H9 (cell line): Measurements from ENCODE around the gene FADS1. TPM values are rescaled to one million over a fixed set of nuclear protein-coding genes. Genes with fewer than 3 reads are reported as not detected.

Source experiments
- DNase-seq: peaks from one replicate; pipeline ENCODE4 v3.0.0-alpha.2; 2017
- H2AFZ ChIP-seq: one replicate; pipeline ENCODE4 v1.6.1; 2013; ENCODE audit warnings: mild to moderate bottlenecking, low read length, control low read depth, moderate library complexity
- H2AK5ac ChIP-seq: 2 replicates; pipeline ENCODE4 v1.6.1; 2013; ENCODE audit warnings: low read length, control low read depth, mixed read lengths; ENCODE audit not compliant: insufficient read length
- H2BK120ac ChIP-seq: one replicate; pipeline ENCODE4 v1.6.1; 2013; ENCODE audit warnings: low read depth, mild to moderate bottlenecking, low read length, control low read depth, inconsistent platforms; ENCODE audit not compliant: poor library complexity, severe bottlenecking
- H2BK12ac ChIP-seq: 2 replicates; pipeline ENCODE4 v1.6.1; 2013; ENCODE audit warnings: low read length, control low read depth, mixed read lengths, low read depth; ENCODE audit not compliant: insufficient read length
- H2BK15ac ChIP-seq: 2 replicates; pipeline ENCODE4 v1.6.1; 2013; ENCODE audit warnings: low read depth, low read length, control low read depth
- H2BK20ac ChIP-seq: one replicate; pipeline ENCODE4 v1.6.1; 2013; ENCODE audit warnings: low read depth, mild to moderate bottlenecking, low read length, control low read depth, inconsistent platforms; ENCODE audit not compliant: poor library complexity, severe bottlenecking
- H2BK5ac ChIP-seq: 2 replicates; pipeline ENCODE4 v1.6.1; 2013; ENCODE audit warnings: low read length, control low read depth, mixed read lengths; ENCODE audit not compliant: insufficient read length
- H3K14ac ChIP-seq: 2 replicates; pipeline ENCODE4 v1.6.1; 2013; ENCODE audit warnings: low read length, control low read depth; ENCODE audit not compliant: insufficient read depth
- H3K18ac ChIP-seq: 2 replicates; pipeline ENCODE4 v1.6.1; 2013; ENCODE audit warnings: low read depth, mild to moderate bottlenecking, mixed read lengths, low read length, control low read depth; ENCODE audit not compliant: insufficient read length
- H3K23ac ChIP-seq: 2 replicates; pipeline ENCODE4 v1.6.1; 2013; ENCODE audit warnings: low read length, control low read depth, mixed read lengths, low read depth; ENCODE audit not compliant: insufficient read length
- H3K23me2 ChIP-seq: 2 replicates; pipeline ENCODE4 v1.6.1; 2013; ENCODE audit warnings: low read depth, mild to moderate bottlenecking, mixed read lengths, low read length, control low read depth; ENCODE audit not compliant: insufficient read length, poor library complexity, severe bottlenecking
- H3K27ac ChIP-seq: 2 replicates; pipeline ENCODE4 v1.5.1; 2013; ENCODE audit warnings: low read length, control low read depth, mixed read lengths, low read depth; ENCODE audit not compliant: insufficient read length
- H3K27me3 ChIP-seq: 2 replicates; pipeline ENCODE4 v1.6.1; 2013; ENCODE audit warnings: low read length, control low read depth, inconsistent platforms; ENCODE audit not compliant: insufficient read depth
- H3K4ac ChIP-seq: 2 replicates; pipeline ENCODE4 v1.6.1; 2013; ENCODE audit warnings: low read depth, mild to moderate bottlenecking, control low read depth, inconsistent platforms, low read length, moderate library complexity
- H3K4me1 ChIP-seq: 2 replicates; pipeline ENCODE4 v1.6.1; 2013; ENCODE audit warnings: low read length, control low read depth, inconsistent platforms; ENCODE audit not compliant: insufficient read depth
- H3K4me2 ChIP-seq: 2 replicates; pipeline ENCODE4 v1.6.1; 2013; ENCODE audit warnings: low read length, control low read depth, mixed read lengths; ENCODE audit not compliant: insufficient read length, insufficient read depth
- H3K56ac ChIP-seq: 2 replicates; pipeline ENCODE4 v1.6.1; 2013; ENCODE audit warnings: low read depth, mild to moderate bottlenecking, mixed read lengths, low read length, control low read depth; ENCODE audit not compliant: insufficient read length
- H3K79me1 ChIP-seq: 2 replicates; pipeline ENCODE4 v1.6.1; 2013; ENCODE audit warnings: low read depth, mild to moderate bottlenecking, moderate library complexity, low read length, control low read depth, inconsistent platforms; ENCODE audit not compliant: insufficient read depth, poor library complexity, severe bottlenecking
- H3K79me2 ChIP-seq: 2 replicates; pipeline ENCODE4 v1.6.1; 2013; ENCODE audit warnings: low read length, control low read depth, inconsistent platforms; ENCODE audit not compliant: insufficient read depth
- H3K9ac ChIP-seq: 2 replicates; pipeline ENCODE4 v1.6.1; 2013; ENCODE audit warnings: low read length, control low read depth, mixed read lengths; ENCODE audit not compliant: insufficient read length; ENCODE audit errors: extremely low read depth
- H3K9me3 ChIP-seq: one replicate; pipeline ENCODE4 v1.6.1; 2013; ENCODE audit warnings: low read depth, low read length, inconsistent platforms; ENCODE audit not compliant: control insufficient read depth
- H3T11ph ChIP-seq: one replicate; pipeline ENCODE4 v1.6.1; 2013; ENCODE audit warnings: mild to moderate bottlenecking, low read length, control low read depth, inconsistent platforms
- H4K20me1 ChIP-seq: one replicate; pipeline ENCODE4 v1.6.1; 2013; ENCODE audit not compliant: control insufficient read depth, insufficient read length, insufficient read depth
- H4K5ac ChIP-seq: 2 replicates; pipeline ENCODE4 v1.6.1; 2013; ENCODE audit warnings: low read depth, mild to moderate bottlenecking, mixed read lengths, low read length, control low read depth; ENCODE audit not compliant: insufficient read length
- H4K8ac ChIP-seq: replicated peaks from 2 replicates; pipeline ENCODE4 v1.6.1; 2013; ENCODE audit warnings: low read length, control low read depth, mixed read lengths, low read depth; ENCODE audit not compliant: insufficient read length
- H4K91ac ChIP-seq: 2 replicates; pipeline ENCODE4 v1.6.1; 2013; ENCODE audit warnings: low read depth, mild to moderate bottlenecking, moderate library complexity, mixed read lengths, low read length, control low read depth; ENCODE audit not compliant: insufficient read length
- H3K27ac Mint-ChIP-seq, 3 experiments: 2 replicates in 2 of 3; 3 replicates in 1 of 3; pipeline ENCODE4 v1.8.0; 2020 to 2021; ENCODE audit warnings: mixed read lengths in 3 of 3, mild to moderate bottlenecking in 1 of 3, moderate library complexity in 1 of 3
- H3K27me3 Mint-ChIP-seq: 2 replicates; pipeline ENCODE4 v1.8.0; 2021; ENCODE audit warnings: low read depth, mild to moderate bottlenecking, moderate library complexity, mixed read lengths
- H3K36me3 Mint-ChIP-seq, 3 experiments: 2 replicates in 2 of 3; 3 replicates in 1 of 3; pipeline ENCODE4 v1.8.0; 2020 to 2021; ENCODE audit warnings: low read depth in 3 of 3, mixed read lengths in 3 of 3; ENCODE audit not compliant: insufficient read depth in 1 of 3
- H3K4me1 Mint-ChIP-seq, 2 experiments: 2 replicates each; pipeline ENCODE4 v1.8.0; 2020; ENCODE audit warnings: mixed read lengths in 2 of 2
- H3K4me3 Mint-ChIP-seq, 2 experiments: 2 replicates in 1 of 2; 3 replicates in 1 of 2; pipeline ENCODE4 v1.8.0; 2020 to 2021; ENCODE audit warnings: mild to moderate bottlenecking in 2 of 2, mixed read lengths in 2 of 2, moderate library complexity in 1 of 2
- H3K9me3 Mint-ChIP-seq, 2 experiments: 2 replicates in 1 of 2; 3 replicates in 1 of 2; pipeline ENCODE4 v1.8.0; 2020; ENCODE audit warnings: mild to moderate bottlenecking in 2 of 2, mixed read lengths in 2 of 2, moderate library complexity in 1 of 2
- CTCF ChIP-seq: fragments of 200-600 bp; sonication (generic); conservative IDR thresholded peaks from 3 replicates; pipeline ENCODE4 v1.8.0; 2021; ENCODE audit warnings: antibody characterized with exemption, mild to moderate bottlenecking
- WGBS: extraction: QIAGEN DNeasy Blood & Tissue Kit; methylation state at CpG from one replicate; pipeline ENCODE4 v1.1.7; 2013; ENCODE audit warnings: missing lambda C conversion rate, low lambda C conversion rate, mixed read lengths; ENCODE audit not compliant: insufficient read length; ENCODE audit errors: extremely low coverage; 5-methylcytosine and 5-hydroxymethylcytosine counted together
- total RNA-seq: library from RNA; stranded (reverse); gene quantifications from 2 replicates; pipeline ENCODE4 v1.2.1, GENCODE V29; 2021

The FADS1 gene
- total RNA-seq, 1 experiment from 2014 or later = 125 TPM

- Histone ChIP-seq H3K23ac (no peak within 1 kb of the TSS), H2AK5ac (no peak within 1 kb of the TSS), H3K79me2 (peaks cover 16% of the 10 kb centered on the region; the same call in 1 of the 2 replicates), H3K18ac (peak within 1 kb of the TSS; percentile 98), H2BK5ac (peak within 1 kb of the TSS; percentile 84), H3K9ac (peak within 1 kb of the TSS; percentile 85), H3K27ac (peak within 1 kb of the TSS; percentile 26), H3K14ac (peak within 1 kb of the TSS; percentile 98), H3K79me1 (peaks cover 5% of the 10 kb centered on the region), H2BK120ac (peak within 1 kb of the TSS; percentile 74), H3K4me1 (no peaks in the 10 kb centered on the region), H3T11ph (no peak within 1 kb of the TSS), H4K91ac (no peak within 1 kb of the TSS), H4K20me1 (peaks cover 2% of the 10 kb centered on the region), H3K9me3 (no peaks in the 10 kb centered on the region), H3K4me2 (peak within 1 kb of the TSS; percentile 78), H2BK12ac (no peak within 1 kb of the TSS), H4K8ac (no peak within 1 kb of the TSS), H2AFZ (no peak within 1 kb of the TSS), H2BK15ac (no peak within 1 kb of the TSS), H3K4ac (peak within 1 kb of the TSS; percentile 18; the same call in 1 of the 2 replicates), H3K27me3 (no peaks in the 10 kb centered on the region), H3K23me2 (peaks cover 3% of the 10 kb centered on the region), H3K56ac (peak within 1 kb of the TSS; percentile 1), H4K5ac (peak within 1 kb of the TSS; percentile 2), H2BK20ac (no peak within 1 kb of the TSS)
- Mint-ChIP-seq H3K27ac (peak within 1 kb of the TSS; percentile 100), H3K9me3 (no peaks in the 10 kb centered on the region), H3K36me3 (peaks cover 34 to 67% (median 63%) of the 10 kb centered on the region in 3 experiments), H3K4me3 (peak within 1 kb of the TSS; percentile 95 to 98), H3K4me1 (peaks cover 20 to 26% of the 10 kb centered on the region in 2 experiments), H3K27me3 (no peaks in the 10 kb centered on the region; the same call in 1 of the 2 replicates)
- TF ChIP-seq CTCF = no peak
- no CpG with 5 or more reads among the region's 61 CpGs for WGBS
- DNase-seq = peak; percentile 93
These were observed 24.3 kb downstream of the FADS1 start, which contains the start of the genes FEN1 and TMEM258 for GRCh38 chr11:61792310-61793082. FEN1 (plus strand) TSS chr11:61792911; CDS start chr11:61795362, 2,451 bp downstream. TMEM258 (minus strand) TSS chr11:61792599; CDS start chr11:61792558, 41 bp downstream.
